Measurements from ENCODE around the gene MIS18A. TPM values are rescaled to one million over a fixed set of nuclear protein-coding genes. Genes with fewer than 3 reads are reported as not detected.

Gene MIS18A
- polyA plus RNA-seq, 1 donor from 2014 or later: 15.9 TPM

DNA sequence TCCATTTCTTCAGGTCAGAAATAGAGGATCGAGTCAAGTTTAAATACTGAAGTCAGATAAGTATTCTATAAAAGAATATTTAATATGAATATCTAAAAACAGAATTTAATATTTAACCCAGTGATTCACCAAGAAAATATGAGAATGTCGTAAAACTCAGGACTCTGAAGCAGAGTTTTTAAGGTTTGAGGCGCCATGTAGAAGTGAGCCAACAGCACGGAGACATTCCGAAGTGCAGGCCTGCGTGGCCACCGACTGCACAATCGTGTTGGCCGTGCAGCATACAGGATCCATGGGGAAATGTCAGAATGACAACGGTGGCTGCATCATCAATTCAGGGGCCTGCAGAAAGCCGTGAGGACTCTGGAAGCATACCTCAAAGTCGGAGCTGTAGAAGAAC lies 43.3 kb upstream of the MIS18A start:
- Histone ChIP-seq H3K9ac (ENCODE audit: low read length) (no peak overlapping the region), H3K4me2 (ENCODE audit: low read length) (no peak overlapping the region), H4K20me1 (ENCODE audit: insufficient read depth) (no peaks in the 10 kb centered on the region), H3F3A (ENCODE audit: insufficient read depth, low read length, poor library complexity, severe bottlenecking) (no peaks in the 10 kb centered on the region), H3K79me2 (replicated peaks; ENCODE audit: insufficient read depth, low read length) (no peaks in the 10 kb centered on the region), H3K9me2 (ENCODE audit: insufficient read depth, low read length) (no peaks in the 10 kb centered on the region), H3K4me3 (ENCODE audit: low read length) (no peak overlapping the region), H3K9me3 (ENCODE audit: low read length) (no peaks in the 10 kb centered on the region), H3K27ac (ENCODE audit: low read length) (no peak overlapping the region), H3K27me3 (ENCODE audit: insufficient read depth, low read depth, low read length) (no peaks in the 10 kb centered on the region), H2AFZ (ENCODE audit: low read depth, low read length) (no peak overlapping the region), H3K36me3 (ENCODE audit: insufficient read depth, low read length) (peaks cover 10% of the 10 kb centered on the region)
- no peak for TF ChIP-seq POLR2AphosphoS5 (IDR thresholded peaks at IDR 0.05)
- no peak for TF ChIP-seq SMC3 (conservative IDR thresholded peaks at IDR 0.05; ENCODE audit: poor library complexity)
- TF ChIP-seq, protein P1, sequence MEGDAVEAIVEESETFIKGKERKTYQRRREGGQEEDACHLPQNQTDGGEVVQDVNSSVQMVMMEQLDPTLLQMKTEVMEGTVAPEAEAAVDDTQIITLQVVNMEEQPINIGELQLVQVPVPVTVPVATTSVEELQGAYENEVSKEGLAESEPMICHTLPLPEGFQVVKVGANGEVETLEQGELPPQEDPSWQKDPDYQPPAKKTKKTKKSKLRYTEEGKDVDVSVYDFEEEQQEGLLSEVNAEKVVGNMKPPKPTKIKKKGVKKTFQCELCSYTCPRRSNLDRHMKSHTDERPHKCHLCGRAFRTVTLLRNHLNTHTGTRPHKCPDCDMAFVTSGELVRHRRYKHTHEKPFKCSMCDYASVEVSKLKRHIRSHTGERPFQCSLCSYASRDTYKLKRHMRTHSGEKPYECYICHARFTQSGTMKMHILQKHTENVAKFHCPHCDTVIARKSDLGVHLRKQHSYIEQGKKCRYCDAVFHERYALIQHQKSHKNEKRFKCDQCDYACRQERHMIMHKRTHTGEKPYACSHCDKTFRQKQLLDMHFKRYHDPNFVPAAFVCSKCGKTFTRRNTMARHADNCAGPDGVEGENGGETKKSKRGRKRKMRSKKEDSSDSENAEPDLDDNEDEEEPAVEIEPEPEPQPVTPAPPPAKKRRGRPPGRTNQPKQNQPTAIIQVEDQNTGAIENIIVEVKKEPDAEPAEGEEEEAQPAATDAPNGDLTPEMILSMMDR (IDR thresholded peaks at IDR 0.05; ENCODE audit: poor library complexity, severe bottlenecking): no peak
- no peak for TF ChIP-seq EZH2 (IDR thresholded peaks at IDR 0.05; ENCODE audit: borderline replicate concordance, insufficient read depth, low read length, poor library complexity, severe bottlenecking)
- no peak for TF ChIP-seq EP300 (conservative IDR thresholded peaks at IDR 0.05; ENCODE audit: poor library complexity, severe bottlenecking)
- no peak for TF ChIP-seq RAD21 (conservative IDR thresholded peaks at IDR 0.05)
- TF ChIP-seq, protein P2, sequence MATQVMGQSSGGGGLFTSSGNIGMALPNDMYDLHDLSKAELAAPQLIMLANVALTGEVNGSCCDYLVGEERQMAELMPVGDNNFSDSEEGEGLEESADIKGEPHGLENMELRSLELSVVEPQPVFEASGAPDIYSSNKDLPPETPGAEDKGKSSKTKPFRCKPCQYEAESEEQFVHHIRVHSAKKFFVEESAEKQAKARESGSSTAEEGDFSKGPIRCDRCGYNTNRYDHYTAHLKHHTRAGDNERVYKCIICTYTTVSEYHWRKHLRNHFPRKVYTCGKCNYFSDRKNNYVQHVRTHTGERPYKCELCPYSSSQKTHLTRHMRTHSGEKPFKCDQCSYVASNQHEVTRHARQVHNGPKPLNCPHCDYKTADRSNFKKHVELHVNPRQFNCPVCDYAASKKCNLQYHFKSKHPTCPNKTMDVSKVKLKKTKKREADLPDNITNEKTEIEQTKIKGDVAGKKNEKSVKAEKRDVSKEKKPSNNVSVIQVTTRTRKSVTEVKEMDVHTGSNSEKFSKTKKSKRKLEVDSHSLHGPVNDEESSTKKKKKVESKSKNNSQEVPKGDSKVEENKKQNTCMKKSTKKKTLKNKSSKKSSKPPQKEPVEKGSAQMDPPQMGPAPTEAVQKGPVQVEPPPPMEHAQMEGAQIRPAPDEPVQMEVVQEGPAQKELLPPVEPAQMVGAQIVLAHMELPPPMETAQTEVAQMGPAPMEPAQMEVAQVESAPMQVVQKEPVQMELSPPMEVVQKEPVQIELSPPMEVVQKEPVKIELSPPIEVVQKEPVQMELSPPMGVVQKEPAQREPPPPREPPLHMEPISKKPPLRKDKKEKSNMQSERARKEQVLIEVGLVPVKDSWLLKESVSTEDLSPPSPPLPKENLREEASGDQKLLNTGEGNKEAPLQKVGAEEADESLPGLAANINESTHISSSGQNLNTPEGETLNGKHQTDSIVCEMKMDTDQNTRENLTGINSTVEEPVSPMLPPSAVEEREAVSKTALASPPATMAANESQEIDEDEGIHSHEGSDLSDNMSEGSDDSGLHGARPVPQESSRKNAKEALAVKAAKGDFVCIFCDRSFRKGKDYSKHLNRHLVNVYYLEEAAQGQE (IDR thresholded peaks at IDR 0.05; ENCODE audit: borderline replicate concordance): no peak
- no peak for TF ChIP-seq MXI1 (conservative IDR thresholded peaks at IDR 0.05; ENCODE audit: poor library complexity, severe bottlenecking)
- TF ChIP-seq TAF1 (IDR thresholded peaks at IDR 0.05; ENCODE audit: low read depth): no peak

DNA sequence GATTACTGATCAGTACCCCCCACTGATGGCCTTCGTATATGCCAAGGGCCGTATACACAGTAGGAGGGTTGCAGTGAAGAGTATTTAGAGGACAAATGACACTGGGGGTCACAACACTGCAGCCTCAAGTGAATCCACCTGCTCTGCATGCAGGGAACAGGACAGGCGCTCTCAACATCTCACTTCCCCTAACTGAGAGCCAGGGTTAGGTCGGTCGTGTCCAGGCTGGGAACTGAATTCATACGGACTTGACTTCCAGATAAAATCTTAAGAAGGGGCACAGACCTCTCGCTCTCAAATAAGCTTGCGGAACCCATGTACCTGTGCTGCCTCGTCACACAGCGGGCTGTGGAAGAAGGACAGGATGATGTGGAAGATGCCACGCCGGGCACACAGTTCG lies 42.6 kb upstream of the MIS18A start:
- H3K27me3 ChIP-seq (ENCODE audit: insufficient read depth, low read depth, low read length): no peaks in the 10 kb centered on the region
- no peak overlapping the region for H3K9ac ChIP-seq (ENCODE audit: low read length)
- H3K36me3 ChIP-seq (ENCODE audit: insufficient read depth, low read length): peaks cover 10% of the 10 kb centered on the region
- TF ChIP-seq EP300 (conservative IDR thresholded peaks at IDR 0.05; ENCODE audit: poor library complexity, severe bottlenecking): no peak
- TF ChIP-seq, protein P1 (IDR thresholded peaks at IDR 0.05; ENCODE audit: poor library complexity, severe bottlenecking): no peak
- no peak for TF ChIP-seq MXI1 (conservative IDR thresholded peaks at IDR 0.05; ENCODE audit: poor library complexity, severe bottlenecking)
- TF ChIP-seq, protein P2 (IDR thresholded peaks at IDR 0.05; ENCODE audit: borderline replicate concordance): no peak
- no peak for TF ChIP-seq RAD21 (conservative IDR thresholded peaks at IDR 0.05)
- no peak for TF ChIP-seq SMC3 (conservative IDR thresholded peaks at IDR 0.05; ENCODE audit: poor library complexity)
- TF ChIP-seq EZH2 (IDR thresholded peaks at IDR 0.05; ENCODE audit: borderline replicate concordance, insufficient read depth, low read length, poor library complexity, severe bottlenecking): no peak
- TF ChIP-seq TAF1 (IDR thresholded peaks at IDR 0.05; ENCODE audit: low read depth): no peak
- no peak for TF ChIP-seq POLR2AphosphoS5 (IDR thresholded peaks at IDR 0.05)
- H3K27ac ChIP-seq (ENCODE audit: low read length): no peak overlapping the region
- no peak overlapping the region for H2AFZ ChIP-seq (ENCODE audit: low read depth, low read length)
- H3K4me2 ChIP-seq (ENCODE audit: low read length): no peak overlapping the region
- H3F3A ChIP-seq (ENCODE audit: insufficient read depth, low read length, poor library complexity, severe bottlenecking): no peaks in the 10 kb centered on the region
- H3K9me3 ChIP-seq (ENCODE audit: low read length): no peaks in the 10 kb centered on the region
- no peak overlapping the region for H3K4me3 ChIP-seq (ENCODE audit: low read length)
- H3K9me2 ChIP-seq (ENCODE audit: insufficient read depth, low read length): no peaks in the 10 kb centered on the region
- H4K20me1 ChIP-seq (ENCODE audit: insufficient read depth): no peaks in the 10 kb centered on the region
- no peaks in the 10 kb centered on the region for H3K79me2 ChIP-seq (replicated peaks; ENCODE audit: insufficient read depth, low read length)

All from neural cell (in vitro differentiated cells).